GM18502 (cell line): ENCODE results near the gene MGST3.
"Not testable (repeated sequence)": the region's sequence is repeated elsewhere in the genome, so short reads cannot be mapped to it uniquely, and the experiment has no call there.

Experiments
- ATAC-seq: cut with Tn5 transposase; IDR thresholded peaks from one replicate; pipeline ENCODE4 v1.9.1; 2021; ENCODE audit warnings: mild to moderate bottlenecking; ENCODE audit not compliant: unreplicated experiment, poor library complexity

Gene MGST3

DNA sequence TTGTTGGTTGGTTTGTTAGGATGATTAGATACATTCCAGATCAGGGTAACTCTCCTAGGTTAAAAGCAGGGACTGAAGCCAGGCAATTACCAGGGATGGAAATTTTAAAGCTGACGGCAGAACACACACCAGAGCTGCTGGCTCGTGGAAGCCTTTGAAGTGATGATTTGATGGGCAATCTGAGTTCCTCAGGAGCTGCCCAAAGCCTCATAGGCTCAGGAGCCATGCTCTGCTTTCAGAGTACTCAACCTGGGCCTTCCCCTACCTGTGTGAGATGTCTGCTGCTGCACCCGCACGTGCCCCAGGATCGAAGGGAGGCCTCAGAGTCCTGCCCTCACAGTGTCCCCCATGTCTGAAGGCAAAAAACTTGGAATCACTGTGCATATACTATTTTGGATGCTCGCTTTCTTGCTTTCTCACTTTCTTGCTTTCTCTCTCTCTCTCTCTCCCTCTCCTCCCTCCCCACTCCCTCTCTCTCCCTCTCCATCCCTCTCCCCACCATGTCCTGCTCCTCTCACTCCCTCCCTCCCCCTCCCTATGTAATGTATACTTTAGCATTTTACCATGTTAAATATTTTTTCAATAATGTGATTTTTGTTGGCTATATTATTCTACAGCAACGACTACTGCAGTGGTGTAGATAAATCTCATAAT is 18.0 kb downstream of the MGST3 start:
- ATAC-seq: no peak

DNA sequence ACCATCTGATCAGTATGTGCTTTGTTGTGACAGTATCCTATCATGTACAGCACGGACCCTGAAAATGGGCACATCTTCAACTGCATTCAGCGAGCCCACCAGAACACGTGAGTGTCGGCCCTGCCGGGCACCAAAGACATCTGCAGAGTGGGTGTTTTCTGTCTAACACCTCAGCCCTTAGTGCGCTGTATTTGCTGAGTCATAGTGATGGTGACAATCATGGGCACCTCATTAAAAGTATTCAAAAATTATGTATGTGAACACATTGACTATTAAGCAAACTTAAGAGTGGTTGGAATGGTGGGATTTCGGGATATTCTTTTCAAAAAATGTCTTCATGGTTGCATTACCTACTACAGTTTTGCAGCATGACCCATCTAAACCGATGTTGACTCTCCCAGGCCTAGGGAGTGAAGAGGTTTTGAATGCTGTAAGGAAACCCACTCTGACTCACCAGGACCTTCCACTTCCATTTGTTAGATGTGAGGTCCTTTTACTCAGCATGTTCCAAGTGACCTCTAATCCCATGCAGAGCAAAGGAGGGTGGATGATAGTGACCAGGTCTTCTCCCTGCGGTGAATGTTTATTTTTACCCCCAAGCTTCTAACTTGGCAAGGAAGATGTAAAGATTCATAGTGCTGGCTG is 20.1 kb downstream of the MGST3 start:
- no peak for ATAC-seq

DNA sequence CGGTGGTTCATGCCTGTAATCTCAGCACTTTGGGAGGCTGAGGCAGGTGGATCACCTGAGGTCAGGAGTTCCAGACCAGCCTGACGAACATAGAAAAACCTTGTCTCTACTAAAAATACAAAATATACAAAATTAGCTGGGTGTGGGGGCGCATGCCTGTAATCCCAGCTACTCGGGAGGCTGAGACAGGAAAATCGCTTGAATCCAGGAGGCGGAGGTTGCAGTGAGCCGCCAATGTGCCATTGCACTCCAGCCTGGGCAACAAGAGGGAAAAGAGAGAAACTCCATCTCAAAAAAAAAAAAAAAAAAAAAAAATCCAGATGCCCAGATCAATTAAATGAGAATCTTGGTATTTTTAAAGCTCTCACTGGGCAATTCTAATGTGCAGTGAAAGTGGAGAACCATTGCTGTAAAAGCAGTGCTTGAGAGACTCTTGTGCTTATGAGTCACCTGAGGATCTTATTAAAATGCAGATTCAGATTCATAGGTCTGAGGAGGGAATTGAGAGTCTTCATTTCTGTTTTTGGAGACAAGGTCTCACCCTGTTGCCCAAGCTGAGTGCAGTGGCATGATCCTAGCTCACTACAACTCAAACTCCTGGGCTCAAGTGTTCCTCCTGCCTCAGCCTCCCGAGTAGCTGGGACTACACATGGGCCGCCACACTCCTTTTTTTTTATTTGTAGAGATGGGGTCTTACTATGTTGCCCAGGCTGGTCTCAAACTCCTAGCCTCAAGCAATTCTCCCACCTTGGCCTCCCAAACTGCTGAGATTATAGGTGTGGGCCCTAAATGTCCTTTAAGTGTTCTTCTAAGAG is 27.9 kb downstream of the MGST3 start:
- ATAC-seq: not testable (repeated sequence)

DNA sequence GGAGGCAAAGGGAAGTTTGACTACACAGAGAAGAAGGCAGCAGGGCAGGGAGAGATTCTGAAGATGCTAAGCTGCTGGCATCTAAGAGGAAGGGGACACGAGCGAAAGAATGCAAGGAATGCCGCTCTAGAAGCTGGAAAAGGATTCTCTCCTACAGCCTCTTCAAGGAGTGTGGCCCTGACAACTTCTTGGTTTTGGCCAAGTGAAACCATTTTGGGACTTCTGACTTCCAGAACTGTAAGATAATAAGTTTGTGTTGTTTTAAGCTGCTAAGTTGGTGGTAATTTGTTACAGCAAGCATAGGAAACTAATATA is 28.5 kb downstream of the MGST3 start:
- no peak for ATAC-seq

DNA sequence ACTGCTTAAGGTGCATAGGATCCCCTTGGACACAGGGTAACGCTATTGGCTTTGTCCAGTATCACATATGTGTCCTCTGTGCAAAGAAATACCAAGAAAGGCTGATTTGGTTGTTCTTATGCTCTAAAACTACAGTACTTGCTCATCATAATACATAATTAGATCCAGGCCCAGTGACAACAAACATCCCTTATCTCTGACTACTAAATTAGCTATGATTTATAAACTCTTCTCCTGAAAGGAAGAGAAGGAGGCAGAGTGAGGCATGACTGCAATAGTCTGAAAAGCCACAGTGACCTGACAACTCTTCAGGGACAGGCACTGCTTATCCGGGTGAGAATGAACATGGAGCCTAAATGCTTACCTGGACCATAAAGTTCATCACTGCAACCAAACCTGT is 30.7 kb downstream of the MGST3 start:
- no peak for ATAC-seq

DNA sequence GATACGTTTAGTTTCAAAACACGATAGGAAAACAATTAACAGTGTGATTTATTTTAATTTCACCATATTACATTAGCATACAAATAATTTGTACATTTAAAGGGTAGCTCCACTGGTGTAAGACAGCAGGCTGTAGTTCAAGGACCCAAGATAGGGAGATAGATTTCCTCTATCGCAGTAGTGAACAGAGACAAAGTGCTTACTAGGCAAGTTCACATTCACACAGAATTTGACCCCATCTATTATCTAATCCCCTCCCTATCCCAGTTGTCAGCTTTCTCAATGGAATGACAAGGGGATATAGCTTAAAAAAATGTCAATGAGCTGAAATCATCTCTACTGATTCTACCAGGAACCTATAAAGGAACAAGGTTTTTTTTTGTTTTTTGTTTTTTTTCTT is 31.2 kb downstream of the MGST3 start:
- no peak for ATAC-seq

DNA sequence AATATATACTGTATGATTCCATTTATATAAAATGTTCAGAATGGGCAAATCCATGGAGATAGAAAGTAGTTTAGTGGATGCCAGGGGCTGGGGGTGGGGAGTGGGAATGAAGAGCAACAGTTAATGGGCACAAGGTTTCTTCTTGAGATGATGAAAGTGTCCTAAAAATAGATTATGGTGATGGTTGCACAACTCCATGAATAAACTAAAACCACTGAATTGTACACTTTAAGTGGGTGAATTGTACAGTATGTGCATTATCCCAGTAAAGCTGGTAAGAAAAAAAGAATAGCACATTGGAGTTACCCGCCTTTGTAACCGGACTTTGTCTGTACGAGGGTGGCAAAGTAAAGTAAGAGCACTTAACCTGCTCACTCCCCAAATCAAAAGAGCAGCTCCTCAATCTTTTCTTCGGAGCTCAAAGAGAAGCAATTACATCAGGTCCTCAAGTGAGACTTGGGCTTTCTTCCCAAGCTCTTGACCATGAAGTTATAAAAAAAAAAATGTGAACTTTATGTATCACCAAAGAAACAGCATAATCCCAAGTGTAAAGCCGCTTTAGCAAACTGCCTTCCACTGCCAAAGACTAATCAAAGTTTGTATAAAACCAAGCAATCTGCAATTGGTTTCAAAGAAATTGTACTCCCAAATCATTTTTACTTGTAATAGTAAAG is 35.3 kb downstream of the MGST3 start:
- no peak for ATAC-seq

DNA sequence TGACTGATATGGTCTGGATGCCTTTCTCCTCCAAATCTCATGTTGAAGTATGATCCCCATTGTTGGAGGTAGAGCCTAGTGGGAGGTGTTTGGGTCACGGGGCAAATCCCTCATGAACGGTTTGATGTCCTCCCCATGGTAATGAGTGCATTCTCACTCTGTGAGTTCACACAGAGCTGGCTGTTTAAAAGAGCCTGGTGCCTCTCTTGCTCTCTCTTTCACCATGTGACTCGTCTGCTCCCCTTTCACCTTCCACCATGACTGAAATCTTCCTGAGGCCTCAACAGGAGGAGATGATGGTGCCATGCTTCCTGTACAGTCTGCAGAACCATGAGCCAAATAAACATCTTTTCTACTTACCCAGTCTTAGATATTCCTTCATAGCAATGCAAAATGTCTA is 37.1 kb downstream of the MGST3 start:
- no peak for ATAC-seq

DNA sequence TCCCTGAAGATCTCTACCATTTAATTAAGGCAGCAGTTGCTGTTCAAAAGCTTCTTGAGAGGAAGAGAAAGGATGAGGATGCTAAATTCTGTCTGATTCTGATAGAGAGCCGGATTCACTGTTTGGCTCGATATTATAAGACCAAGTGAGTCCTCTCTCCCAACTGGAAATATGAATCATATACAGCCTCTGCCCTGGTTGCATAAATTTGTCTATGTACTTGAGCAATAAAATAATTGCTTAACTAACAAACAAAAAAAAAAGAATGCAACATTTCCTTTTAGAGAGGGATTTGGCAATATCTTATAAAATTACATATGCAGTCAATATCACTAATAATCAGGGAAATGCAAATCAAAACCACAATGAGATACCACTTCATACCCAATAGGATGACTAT is 40.5 kb downstream of the MGST3 start:
- ATAC-seq: no peak

DNA sequence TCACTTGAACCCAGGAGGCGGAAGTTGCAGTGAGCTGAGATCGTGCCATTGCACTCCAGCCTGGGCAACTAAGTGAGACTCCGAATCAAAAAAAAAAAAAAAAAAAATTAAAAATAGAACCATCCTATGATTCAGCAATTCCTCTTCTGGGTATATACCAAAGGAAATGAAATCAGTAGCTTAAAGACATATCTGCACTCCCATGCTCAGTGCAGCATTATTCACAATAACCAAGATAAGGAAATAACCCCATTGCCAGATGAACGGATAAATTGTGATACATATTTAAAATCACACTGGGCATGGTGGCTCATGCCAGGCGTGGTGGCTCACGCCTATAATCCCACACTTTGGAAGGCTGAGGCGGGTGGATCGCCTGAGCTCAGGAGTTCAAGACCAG is 43.6 kb downstream of the MGST3 start:
- no peak for ATAC-seq

DNA sequence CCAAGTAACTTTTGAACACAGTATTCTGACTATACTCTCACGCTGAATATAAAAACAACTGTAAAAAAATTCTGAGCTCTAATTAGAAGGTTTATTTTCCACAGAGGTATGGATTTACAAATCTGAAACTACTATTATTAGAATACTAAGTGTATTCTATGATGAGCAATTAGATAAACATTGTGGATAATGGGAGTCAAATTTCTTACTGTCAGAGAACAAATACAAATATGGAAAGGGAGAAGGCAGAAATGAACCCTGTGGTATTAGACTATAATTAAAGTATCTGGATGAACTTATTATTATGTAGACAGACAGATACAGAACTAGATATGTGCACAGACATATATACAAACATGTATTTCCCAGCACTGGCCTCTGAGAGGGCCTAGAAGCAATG is 44.8 kb downstream of the MGST3 start:
- ATAC-seq: no peak

DNA sequence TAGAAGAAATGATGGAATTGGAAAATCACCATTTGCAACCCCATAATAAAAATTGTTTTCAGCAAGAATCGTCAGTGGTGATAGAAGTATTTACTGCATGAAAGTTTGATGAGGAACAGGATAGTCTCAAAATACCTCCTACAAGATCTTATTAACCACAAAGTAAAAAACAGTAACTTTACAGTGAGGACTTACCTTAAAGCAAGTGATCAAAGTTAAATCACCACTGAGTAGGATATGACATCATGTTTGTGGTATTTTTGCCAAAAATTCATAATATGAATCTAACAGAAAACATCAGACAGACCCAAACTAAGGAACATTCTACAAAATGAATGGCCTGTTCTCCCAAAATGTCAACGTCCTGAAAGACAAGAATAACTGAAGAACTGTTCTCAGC is 47.5 kb downstream of the MGST3 start:
- ATAC-seq: no peak

DNA sequence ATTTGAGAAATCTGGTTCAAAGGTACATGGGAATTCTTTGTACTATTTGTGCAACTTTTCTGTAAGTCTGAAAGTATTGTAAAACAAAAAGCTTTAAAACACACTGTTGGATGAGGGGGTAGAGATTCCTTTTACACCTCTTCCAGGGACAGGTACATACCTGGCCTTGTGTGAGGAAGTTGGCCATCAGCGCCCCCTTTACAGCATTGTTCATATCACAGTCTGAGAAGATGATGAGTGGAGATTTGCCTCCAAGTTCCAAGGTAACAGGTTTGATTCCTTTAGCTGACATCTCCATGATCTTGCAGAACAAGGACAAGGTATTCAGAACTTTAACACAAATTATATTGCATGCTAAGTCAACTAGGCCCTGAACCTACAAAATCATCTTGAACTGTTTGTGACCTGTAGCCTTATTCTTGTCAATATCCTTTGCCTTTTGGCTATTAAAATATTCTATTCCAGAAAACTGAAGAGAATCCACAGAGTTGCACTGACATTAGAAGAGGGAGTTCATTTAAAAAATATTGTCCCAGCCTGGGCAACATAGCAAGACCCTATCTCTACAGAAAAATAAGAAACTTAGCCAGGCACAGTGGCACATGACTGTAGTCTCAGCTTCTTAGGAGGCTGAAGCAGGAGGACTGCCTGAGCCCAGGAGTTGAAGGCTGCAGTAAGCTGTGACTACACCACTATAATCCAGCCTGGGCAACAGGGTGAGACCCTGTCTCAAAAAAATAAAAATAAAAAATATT is 48.4 kb downstream of the MGST3 start:
- no peak for ATAC-seq

DNA sequence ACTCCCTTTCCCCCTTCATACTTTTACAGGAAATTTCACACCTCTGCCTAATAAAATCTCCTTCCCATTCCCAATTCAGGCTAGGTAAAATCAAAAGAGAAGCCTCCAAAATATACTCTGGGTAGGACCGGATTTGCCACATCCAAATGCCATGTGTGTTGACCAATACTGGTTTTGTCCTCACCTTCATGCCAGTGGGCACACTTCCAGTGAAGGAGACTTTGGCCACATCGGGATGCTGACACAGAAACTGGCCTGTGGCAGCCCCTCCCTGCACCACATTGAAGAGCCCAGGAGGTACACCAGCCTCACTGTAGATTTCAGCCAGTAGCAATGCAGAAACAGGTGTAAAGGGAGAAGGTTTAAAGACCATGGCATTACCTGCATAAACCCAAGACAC is 49.3 kb downstream of the MGST3 start:
- no peak for ATAC-seq

DNA sequence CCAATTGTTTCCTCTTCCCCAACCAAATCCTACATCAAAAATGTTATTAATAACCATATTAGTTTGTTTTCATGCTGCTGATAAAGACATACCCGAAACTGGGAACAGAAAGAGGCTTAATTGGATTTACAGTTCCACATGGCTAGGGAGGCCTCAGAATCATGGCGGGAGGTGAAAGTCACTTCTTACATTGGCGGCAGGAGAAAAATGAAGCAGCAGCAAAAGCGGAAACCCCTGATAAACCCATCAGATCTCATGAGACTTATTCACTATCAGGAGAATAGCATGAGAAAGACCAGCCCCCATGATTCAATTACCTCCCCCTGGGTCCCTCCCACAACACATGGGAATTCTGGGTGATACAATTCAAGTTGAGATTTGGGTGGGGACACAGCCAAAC is 49.7 kb downstream of the MGST3 start:
- ATAC-seq: not testable (repeated sequence)

DNA sequence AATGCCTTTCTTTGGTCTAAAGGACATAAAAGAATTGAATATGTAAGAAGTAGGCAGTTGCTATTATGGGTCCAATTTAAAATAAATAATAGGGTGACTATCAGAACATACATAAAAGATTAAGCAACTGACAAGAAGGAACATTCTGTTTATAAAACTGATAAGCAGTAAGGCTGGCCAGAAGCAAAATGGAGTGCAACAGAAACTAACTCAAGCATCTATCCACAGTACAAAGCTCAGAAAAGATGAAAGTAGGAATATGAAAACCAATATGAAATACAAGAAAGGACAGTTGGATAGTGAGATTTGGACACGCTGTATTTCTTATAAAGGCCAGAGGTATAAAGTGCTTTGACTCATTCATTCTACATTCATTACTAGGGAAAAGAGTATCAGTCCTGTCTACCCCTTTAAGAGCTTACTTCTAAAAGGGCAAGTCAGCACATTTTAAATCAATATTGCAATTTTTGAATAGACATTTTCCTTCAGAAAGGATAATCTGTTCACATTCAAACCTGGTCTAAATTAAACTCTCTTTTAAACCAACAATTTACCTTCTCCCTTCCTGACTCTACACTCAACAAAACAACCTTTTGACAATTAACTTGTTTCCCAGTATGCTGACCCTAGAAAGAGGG is 52.9 kb downstream of the MGST3 start:
- no peak for ATAC-seq

DNA sequence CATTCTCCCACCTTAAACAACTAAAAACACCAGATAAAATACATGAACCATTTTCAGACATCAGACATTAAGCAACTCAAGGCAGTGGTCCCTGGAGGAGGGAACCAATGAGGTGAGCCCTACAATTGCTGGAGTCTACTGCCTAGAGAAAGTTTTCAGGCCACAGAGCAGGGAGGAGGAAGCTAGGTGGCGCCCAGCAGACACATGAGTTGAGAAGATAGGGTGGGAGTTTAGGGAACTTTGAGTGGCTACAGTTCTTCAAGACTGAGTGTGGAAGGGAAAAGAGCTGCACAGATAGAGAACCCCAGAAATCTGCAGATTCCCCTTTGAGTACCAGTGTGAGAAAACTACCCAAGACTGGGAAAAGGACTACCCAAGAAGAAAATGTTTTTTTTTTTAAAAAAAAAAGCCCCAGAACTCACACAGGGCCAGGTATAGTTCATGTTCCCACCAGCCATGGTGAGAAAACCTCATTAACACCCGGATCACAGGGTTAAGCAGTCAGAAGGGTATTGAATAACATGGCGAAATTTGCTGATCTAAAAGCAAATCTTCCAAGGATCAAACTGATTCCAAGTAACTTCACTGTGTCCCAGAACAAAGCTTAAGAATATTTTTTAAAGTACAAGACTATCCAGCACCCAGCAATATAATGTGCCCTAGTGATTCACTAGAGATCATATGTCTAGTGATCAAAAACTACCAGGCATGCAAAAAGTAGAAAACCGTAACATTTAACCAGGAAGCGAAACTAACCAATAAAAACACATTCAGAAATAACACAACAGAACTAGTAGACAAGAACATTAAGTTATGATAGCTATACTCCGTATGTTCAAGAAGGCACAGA is 55.3 kb downstream of the MGST3 start:
- peak; percentile 82 for ATAC-seq

DNA sequence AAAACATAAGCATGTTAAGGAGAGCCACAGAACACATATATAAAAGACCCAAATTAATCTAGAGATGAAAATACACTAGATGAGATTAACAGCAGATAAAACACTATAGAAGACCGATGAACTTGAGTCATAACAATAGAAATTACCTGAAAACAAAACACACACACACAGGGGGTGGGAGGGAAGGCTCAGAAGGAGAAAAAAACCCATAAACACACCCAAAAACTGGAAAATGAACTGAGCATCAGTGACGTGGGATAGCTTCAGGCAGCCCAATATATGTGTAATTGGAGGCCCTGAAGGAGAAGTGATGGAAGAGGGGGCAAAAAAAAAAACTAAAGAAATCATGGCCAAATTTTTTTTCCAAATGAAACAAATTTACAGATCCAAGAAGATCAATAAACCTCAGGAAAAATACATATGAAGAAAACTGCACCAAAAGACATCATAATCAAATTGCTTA is 56.0 kb downstream of the MGST3 start:
- ATAC-seq: peak; percentile 59

DNA sequence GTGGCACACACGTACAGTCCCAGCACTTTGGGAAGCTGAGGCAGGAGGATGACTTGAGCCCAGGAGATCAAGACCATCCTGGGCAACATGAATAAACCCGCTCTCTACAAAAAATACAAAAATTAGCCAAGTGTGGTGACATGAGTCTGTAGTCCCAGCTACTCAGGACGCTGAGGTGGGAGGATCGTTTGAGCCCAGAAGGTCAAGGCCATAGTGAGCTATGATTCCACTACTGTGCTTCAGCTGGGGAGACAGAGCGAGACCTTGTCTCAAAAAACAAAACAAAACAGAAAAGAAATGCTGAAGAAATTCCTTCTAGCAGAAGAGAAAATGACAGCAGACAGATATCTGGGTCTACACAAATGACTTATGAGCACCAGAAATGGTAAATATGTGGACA is 57.0 kb downstream of the MGST3 start:
- no peak for ATAC-seq
